Measurements from ENCODE around the gene OPN4.

DNA sequence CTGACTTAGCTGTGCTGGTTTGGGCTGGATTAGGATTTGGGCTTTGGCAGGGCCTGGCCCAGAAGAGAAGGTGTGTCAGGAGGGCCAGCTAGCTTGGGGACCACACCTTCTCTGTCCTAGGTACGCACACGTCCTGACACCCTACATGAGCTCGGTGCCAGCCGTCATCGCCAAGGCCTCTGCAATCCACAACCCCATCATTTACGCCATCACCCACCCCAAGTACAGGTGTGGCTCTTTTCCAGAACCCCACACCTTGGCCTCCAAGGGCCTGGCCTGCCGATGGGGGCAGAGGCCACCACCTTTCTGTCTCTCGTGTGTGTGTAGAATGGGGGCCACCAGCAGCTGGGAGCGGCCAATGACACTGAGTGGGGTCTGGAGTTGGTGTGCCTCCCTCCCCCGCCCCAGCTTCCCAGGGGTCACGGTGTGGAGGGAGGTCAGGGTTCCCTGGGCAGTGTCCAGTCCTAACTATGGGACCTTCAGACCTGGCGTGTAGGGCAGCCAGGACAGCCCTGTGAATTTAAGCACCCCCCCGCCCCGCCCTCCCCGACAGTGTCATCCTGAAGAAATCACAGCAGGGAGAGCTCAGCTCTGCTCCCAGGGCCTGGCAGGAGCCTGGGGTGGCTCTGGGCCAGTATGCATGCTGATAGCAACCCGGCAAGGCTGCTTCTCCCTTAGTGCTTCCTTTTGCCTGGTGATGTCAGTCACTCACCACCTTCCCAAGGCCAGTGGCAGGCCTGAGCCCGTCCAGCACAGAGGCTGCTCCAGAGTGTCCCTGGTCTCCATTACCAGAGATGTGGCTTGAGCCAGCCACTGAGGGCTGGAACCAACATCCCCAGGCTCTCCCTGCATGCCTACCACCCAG is 7.0 kb downstream of the OPN4 start:
- TF ChIP-seq, protein P1, sequence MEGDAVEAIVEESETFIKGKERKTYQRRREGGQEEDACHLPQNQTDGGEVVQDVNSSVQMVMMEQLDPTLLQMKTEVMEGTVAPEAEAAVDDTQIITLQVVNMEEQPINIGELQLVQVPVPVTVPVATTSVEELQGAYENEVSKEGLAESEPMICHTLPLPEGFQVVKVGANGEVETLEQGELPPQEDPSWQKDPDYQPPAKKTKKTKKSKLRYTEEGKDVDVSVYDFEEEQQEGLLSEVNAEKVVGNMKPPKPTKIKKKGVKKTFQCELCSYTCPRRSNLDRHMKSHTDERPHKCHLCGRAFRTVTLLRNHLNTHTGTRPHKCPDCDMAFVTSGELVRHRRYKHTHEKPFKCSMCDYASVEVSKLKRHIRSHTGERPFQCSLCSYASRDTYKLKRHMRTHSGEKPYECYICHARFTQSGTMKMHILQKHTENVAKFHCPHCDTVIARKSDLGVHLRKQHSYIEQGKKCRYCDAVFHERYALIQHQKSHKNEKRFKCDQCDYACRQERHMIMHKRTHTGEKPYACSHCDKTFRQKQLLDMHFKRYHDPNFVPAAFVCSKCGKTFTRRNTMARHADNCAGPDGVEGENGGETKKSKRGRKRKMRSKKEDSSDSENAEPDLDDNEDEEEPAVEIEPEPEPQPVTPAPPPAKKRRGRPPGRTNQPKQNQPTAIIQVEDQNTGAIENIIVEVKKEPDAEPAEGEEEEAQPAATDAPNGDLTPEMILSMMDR (CRISPR knock-in tag; IDR thresholded peaks at IDR 0.05) = no peak
- TF ChIP-seq, protein P2, sequence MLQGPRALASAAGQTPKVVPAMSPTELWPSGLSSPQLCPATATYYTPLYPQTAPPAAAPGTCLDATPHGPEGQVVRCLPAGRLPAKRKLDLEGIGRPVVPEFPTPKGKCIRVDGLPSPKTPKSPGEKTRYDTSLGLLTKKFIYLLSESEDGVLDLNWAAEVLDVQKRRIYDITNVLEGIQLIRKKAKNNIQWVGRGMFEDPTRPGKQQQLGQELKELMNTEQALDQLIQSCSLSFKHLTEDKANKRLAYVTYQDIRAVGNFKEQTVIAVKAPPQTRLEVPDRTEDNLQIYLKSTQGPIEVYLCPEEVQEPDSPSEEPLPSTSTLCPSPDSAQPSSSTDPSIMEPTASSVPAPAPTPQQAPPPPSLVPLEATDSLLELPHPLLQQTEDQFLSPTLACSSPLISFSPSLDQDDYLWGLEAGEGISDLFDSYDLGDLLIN (CRISPR knock-in tag; IDR thresholded peaks at IDR 0.05; ENCODE audit: borderline replicate concordance) = no peak
- TF ChIP-seq EZH2 (conservative IDR thresholded peaks at IDR 0.05; ENCODE audit: low read depth, low read length) (no peak), RNF2 (conservative IDR thresholded peaks at IDR 0.05; ENCODE audit: low read depth) (no peak), ZNF557 (CRISPR knock-in tag; IDR thresholded peaks at IDR 0.05) (no peak), PCBP1 (IDR thresholded peaks at IDR 0.05; ENCODE audit: borderline replicate concordance, low read depth, low read length) (no peak), ZNF235 (CRISPR knock-in tag; IDR thresholded peaks at IDR 0.05; ENCODE audit: borderline replicate concordance) (no peak), KMT2A (CRISPR knock-in tag; IDR thresholded peaks at IDR 0.05) (no peak), SALL1 (CRISPR knock-in tag; IDR thresholded peaks at IDR 0.05) (no peak), NFRKB (IDR thresholded peaks at IDR 0.05) (no peak), SP2 (CRISPR knock-in tag; IDR thresholded peaks at IDR 0.05) (no peak)
- TF ChIP-seq, protein P3, sequence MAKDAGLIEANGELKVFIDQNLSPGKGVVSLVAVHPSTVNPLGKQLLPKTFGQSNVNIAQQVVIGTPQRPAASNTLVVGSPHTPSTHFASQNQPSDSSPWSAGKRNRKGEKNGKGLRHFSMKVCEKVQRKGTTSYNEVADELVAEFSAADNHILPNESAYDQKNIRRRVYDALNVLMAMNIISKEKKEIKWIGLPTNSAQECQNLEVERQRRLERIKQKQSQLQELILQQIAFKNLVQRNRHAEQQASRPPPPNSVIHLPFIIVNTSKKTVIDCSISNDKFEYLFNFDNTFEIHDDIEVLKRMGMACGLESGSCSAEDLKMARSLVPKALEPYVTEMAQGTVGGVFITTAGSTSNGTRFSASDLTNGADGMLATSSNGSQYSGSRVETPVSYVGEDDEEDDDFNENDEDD (CRISPR knock-in tag; IDR thresholded peaks at IDR 0.05; ENCODE audit: borderline replicate concordance) = no peak
